Stimulated activated CD4-positive, alpha-beta T cell treated with anti-CD3 and anti-CD28 coated beads, TNF-alpha, amount 100 ng/mL, for 24 hours (primary cell): ENCODE measurements around the gene MRPL52.
A peak's percentile ranks its signal among the peaks of the same experiment; 100 is the strongest.
"Not testable (repeated sequence)": the region's sequence is repeated elsewhere in the genome, so short reads cannot be mapped to it uniquely, and the experiment has no call there.

Experiments
- DNase-seq, 3 experiments: peaks; one replicate each; pipeline ENCODE4 v3.0.0-alpha.2; 2020; ENCODE audit warnings: low read depth in 3 of 3

Gene MRPL52

GRCh38 chr14:22808388-22809209 is 21.1 kb upstream of the MRPL52 start:
- no peak for DNase-seq

GRCh38 chr14:22811722-22812121 is 18.0 kb upstream of the MRPL52 start:
- no peak for DNase-seq

GRCh38 chr14:22812744-22813143 is 16.9 kb upstream of the MRPL52 start:
- DNase-seq, result no peak

DNA sequence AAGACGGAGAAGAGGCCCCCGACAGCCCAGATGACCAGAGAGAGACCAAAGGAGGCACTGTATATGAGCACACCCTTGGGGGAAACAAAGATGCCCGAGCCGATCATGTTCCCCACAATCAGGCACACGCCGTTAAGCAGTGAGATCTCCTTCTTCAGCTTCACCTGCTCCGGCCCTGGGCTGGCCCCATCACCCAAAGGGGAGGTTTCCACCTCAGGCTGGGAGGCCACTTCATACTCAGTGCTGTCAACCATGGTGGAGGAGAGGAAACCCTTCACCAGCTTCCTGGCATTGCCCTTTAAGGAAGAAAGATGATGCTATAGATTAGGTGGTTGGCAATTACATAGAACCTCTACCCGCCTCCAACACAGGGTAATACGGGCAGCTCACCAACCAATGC is 16.5 kb upstream of the MRPL52 start:
- DNase-seq, result no peak

DNA sequence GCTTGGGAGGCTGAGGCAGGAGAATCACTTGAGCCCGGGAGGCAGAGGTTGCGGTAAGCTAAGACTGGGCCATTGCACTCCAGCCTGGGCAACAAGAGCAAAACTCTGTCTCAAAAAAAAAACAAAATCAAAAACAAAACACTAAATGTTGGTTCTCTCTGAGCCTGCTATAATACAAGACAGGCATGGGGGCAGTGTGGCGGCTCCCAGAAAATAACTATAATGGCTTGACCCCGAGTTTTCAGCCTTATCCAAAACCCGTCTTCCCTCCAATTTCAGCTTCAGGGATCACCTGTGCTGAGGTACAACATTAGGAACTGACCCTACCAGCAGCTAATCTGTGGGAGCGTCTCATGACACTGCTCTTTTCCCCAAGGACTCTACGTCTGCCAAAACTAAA is 15.3 kb upstream of the MRPL52 start:
- no peak for DNase-seq

GRCh38 chr14:22814941-22815713 is 14.6 kb upstream of the MRPL52 start, which contains the start of gene SLC7A7:
TSS of gene SLC7A7 (minus strand) at chr14:22815435. CDS start at chr14:22813398, 2,037 bp downstream.
- DNase-seq, result no peak

DNA sequence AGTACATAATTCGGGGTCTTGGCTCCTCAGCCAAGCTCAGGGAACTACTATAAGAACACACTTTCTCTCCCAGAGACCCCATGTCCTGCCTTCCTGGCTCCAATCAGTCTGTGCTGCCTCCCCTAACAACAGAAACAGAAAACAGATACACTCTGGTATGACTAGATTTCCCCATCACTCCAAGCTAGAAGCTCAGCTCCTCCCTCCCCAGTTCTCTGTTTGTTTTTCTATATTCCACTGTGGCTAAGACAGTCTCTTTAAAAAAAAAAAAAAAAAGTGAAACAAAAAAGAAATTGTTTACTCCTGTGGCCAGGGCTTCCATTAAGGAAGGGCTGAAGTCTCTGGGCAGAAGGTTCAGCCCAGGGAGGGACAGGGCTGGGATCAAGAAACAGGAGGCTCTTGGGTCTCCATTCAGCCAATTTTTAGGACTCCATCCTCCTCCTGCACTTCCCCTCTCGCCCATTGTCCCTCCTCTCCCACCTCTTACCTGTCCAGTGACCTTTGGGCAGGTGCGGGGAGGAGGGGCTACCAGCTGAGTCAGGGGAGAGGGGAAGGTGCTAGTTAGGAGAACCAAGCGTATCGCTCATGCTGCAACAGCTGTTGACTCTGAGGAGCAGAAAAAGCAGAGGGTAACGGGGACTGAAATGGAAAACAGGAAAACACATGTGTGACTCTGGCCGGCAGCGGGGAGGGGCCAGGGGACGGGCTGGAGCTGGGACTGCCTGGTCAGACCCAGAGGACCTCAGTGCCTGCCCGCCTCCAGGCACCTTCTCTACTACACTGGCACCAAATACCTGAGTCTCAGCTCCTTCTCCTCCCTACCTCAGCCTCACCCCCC is 10.3 kb upstream of the MRPL52 start:
- no peak for DNase-seq

- DNase-seq, result no peak
These were observed 9.0 kb upstream of the MRPL52 start for GRCh38 chr14:22820731-22821130.

- DNase-seq, result no peak
These were observed 8.3 kb upstream of the MRPL52 start for GRCh38 chr14:22821193-22822015.

DNA sequence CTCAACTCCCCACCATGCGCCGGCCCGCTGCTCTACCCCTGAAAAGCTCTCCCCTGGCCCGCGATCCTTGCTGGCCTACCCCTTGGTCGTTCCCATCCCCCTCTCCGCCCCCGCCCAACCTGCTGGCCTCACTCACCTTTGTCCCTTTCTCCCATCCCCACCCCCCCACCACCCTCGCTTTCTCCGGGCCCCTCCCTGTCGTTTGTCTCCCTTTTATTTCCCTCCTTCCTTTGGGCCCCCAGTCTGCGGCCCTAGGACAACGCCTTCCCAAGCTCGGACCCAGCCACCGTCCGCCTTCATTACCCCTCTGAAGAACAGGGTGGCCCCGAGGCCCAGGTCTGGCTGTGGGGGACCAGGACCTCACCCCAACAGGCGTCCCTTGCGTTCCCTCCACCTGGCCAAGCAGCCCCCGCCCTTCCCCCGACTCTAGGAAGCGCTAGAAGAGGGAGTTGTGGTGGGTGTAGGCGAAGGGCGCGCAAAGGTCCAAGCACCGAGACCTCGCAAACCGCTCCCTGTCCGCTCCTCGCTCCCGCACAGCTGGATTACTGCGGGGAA is 7.6 kb upstream of the MRPL52 start:
- DNase-seq, result no peak

DNA sequence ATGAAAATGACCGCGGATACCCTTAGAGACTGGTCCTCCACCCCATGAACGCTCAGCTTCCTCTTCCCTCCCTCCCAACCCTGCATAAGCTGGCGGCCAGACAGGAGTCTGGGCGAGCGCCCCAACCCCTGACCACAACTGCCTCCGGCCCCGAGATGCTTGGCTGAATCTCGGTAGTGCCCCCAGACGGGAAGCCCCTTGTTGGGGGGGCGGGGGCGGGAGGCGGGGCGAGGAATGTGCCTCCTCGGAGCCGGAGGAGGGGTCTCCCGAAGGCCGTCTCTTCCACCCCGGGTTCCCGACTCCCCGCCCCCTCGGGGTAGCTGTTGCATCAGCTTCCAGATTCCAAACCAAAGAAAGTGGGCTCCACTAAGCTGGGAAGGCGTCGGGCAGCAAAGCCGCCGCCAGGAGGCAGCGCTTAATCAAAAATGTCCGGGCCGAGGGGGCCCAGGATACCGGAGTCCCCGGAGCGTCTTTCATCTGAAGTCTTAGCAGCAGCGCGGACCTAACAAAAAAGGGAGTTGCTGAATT is 7.1 kb upstream of the MRPL52 start:
- DNase-seq, result peak; percentile 36 to 67 (median 50)

- no peak for DNase-seq
These were observed 4.9 kb upstream of the MRPL52 start for GRCh38 chr14:22824711-22825359.

DNA sequence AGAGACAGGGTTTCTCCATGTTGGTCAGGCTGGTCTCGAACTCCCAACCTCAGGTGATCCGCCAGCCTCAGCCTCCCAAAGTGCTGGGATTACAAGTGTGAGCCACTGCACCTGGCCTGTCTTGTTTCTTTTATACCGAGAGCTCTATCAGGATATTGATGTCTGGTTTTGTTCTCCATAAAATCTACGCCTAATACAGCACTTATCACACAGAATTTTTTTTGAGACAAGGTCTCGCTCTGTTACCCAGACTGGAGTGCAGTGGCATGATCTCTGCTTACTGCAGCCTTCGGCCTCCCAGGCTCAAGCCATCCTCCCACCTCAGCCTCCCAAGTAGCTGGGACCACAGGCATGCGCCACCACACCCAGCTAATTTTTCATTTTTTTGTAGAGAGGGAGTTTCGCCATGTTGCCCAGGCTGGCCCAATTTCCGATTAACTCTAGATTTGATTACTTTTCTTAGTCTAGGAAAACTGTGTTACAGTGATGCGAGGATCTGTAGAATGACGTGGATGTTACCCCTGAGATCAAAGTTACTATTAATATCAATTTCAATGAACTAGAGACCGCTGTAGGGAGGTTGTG is 519 bp upstream of the MRPL52 start:
- DNase-seq, result not testable (repeated sequence)

DNA sequence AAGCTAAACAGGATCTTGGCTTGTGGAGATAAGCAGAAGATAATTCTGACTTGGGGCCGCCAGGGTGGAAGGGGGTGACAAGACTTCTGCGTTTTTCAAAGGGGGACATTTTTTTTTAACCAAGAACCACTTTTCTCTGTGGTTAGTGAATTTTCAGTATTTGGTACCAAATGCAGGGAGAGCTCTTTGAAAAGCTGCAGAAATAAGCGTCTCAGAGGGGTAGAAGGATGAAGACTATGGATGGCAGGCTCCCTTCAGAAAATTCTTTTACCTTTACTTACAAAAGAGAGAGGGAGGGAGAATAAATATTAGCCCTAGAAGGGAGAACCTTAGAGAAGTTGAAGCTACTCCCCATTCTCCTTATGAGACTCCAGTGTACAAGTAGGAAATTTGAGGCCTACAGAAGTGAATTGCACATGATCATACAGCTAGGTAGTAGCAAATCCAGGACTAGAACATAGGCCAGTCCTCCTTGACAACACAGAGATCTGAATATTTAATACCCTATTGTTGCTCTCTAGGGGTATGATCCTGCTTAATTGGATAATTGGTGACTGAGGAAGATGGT is 840 bp downstream of the MRPL52 start:
- no peak for DNase-seq

DNA sequence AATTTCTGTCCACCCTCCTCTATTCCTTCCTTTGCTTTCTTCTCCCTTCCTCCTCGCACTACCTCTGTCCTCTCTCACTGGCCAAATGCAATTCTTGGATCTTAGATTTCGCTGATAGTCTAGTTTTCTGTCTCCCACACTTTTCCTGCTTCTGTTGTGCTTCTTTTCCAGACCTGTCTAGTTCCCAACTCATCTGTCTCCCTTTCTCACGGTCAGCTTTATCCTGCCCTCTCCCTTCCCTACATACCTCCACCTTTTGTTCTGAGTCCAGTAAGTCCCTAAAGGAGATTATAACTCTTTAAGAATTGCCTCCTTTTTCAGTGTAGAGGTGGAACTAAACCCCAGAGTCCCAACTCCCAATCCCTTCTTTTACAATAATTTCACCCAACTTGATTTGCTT is 5.8 kb downstream of the MRPL52 start:
- DNase-seq, result no peak

- DNase-seq, result no peak
These were observed 6.8 kb downstream of the MRPL52 start, which contains the start of gene MMP14 for GRCh38 chr14:22836301-22837113. TSS of gene MMP14 (plus strand) at chr14:22836585. CDS start at chr14:22836818, 233 bp downstream.

DNA sequence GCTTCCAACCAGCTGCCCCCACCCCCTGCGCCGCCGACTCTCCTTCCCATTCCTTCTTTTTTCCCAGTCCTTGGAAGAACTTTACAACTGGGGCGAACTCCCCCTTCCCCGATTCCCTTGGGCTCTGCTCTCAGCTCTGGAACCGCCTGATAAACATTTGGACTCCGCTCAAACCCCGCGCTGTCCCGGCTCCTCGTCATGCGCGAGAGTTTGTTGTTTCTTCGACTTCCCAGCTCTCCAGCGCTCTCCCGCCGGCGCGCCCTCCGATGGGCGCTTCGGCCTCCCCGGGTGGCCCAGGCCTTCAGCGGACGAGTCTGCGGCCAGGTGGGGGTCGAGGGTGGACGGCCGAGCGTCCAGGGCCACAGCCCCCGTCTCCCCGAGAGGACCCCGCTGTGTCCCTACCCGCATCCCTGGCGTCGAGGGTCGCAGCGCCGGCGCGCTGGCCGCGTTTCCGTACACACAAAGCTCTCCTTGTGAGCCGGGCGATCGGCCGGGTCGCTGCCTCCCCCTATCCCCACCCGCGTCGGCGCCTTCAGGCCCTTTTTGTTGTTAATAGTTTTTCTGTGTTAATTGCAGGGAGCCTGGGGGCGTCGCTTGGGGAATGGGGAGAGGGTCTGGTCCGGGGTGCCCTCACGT is 7.5 kb downstream of the MRPL52 start:
- DNase-seq, result no peak
